ENCODE measurements around the gene GIT2. TPM values are rescaled to one million over a fixed set of nuclear protein-coding genes. Genes with fewer than 3 reads are reported as not detected.
"Not testable (repeated sequence)": the region's sequence is repeated elsewhere in the genome, so short reads cannot be mapped to it uniquely, and the experiment has no call there.

Gene GIT2
- total RNA-seq, 1 donor from 2014 or later: 42.6 TPM

DNA sequence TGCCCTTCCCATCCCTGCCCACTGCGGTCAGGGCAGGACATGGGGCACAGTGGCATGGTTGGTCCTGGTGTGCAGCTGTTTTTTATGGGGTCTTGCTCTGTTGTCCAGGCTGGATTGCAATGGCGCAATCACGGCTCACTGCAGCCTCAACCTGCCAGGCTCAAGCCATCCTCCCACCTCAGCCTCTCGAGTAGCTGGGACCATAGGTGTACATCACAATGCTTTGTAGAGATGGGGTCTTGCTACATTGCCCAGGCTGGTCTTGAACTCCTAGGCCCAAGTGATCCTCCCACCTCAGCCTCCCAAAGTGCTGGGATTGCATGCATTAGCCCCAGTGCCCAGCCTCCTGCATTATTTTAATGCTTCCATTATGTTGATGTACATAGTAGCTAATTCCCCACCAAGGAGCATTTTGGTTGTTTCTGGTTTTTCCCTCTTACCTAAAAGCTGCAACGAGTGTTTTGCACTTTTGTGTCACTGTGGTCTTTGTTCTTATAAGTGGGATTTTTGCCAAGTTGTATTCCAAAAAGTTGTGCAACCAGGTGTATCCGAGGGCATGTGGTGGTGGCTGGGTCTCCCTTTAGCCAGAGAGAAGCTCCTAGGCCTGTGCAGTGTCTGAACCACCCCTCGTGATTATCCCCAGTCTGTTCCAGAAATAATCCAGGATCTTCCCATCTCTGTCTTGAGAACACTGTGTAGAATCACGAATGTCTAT lies 85.8 kb downstream of the GIT2 start:
- no peak for TF ChIP-seq CTCF (IDR thresholded peaks at IDR 0.05; ENCODE audit: unreplicated experiment)
- Mint-ChIP-seq H3K4me1 (no peaks in the 10 kb centered on the region), H3K4me3 (no peak overlapping the region), H3K27me3 (ENCODE audit: low read depth) (no peaks in the 10 kb centered on the region), H3K27ac (no peak overlapping the region), H3K9me3 (no peaks in the 10 kb centered on the region), H3K36me3 (peaks cover 39% of the 10 kb centered on the region)
- no peak for DNase-seq (ENCODE audit: low spot score in 2 of 2, unreplicated experiment in 2 of 2)

GRCh38 chr12:109905301-109905700 lies 90.9 kb downstream of the GIT2 start:
- DNase-seq (ENCODE audit: low spot score in 2 of 2, unreplicated experiment in 2 of 2): no peak
- Mint-ChIP-seq H3K36me3 (peaks cover 38% of the 10 kb centered on the region), H3K9me3 (no peaks in the 10 kb centered on the region), H3K27ac (no peak overlapping the region), H3K4me1 (peaks cover 15% of the 10 kb centered on the region), H3K27me3 (ENCODE audit: low read depth) (no peaks in the 10 kb centered on the region), H3K4me3 (no peak overlapping the region)
- TF ChIP-seq CTCF (IDR thresholded peaks at IDR 0.05; ENCODE audit: unreplicated experiment): no peak

- Mint-ChIP-seq H3K36me3 (peaks cover 28% of the 10 kb centered on the region), H3K4me3 (no peak overlapping the region)
- DNase-seq (ENCODE audit: low spot score in 2 of 2, unreplicated experiment in 2 of 2): no peak
Observed at GRCh38 chr12:109902891-109903418, 93.2 kb downstream of the GIT2 start.

GRCh38 chr12:109900752-109901580 lies 95.2 kb downstream of the GIT2 start:
- no peak for TF ChIP-seq CTCF (IDR thresholded peaks at IDR 0.05; ENCODE audit: unreplicated experiment)
- Mint-ChIP-seq H3K36me3 (peaks cover 20% of the 10 kb centered on the region), H3K4me1 (peaks cover 20% of the 10 kb centered on the region), H3K9me3 (no peaks in the 10 kb centered on the region), H3K4me3 (peak overlapping the region; percentile 95), H3K27me3 (ENCODE audit: low read depth) (no peaks in the 10 kb centered on the region), H3K27ac (peak overlapping the region; percentile 92)
- DNase-seq (ENCODE audit: low spot score in 2 of 2, unreplicated experiment in 2 of 2): peak in 1 of 2 experiments; percentile 39

More at GRCh38 chr12:109902891-109903418, 93.2 kb downstream of the GIT2 start:
- Mint-ChIP-seq H3K4me1 (peaks cover 20% of the 10 kb centered on the region), H3K9me3 (no peaks in the 10 kb centered on the region), H3K27me3 (ENCODE audit: low read depth) (no peaks in the 10 kb centered on the region), H3K27ac (no peak overlapping the region)
- TF ChIP-seq CTCF (IDR thresholded peaks at IDR 0.05; ENCODE audit: unreplicated experiment): no peak

DNA sequence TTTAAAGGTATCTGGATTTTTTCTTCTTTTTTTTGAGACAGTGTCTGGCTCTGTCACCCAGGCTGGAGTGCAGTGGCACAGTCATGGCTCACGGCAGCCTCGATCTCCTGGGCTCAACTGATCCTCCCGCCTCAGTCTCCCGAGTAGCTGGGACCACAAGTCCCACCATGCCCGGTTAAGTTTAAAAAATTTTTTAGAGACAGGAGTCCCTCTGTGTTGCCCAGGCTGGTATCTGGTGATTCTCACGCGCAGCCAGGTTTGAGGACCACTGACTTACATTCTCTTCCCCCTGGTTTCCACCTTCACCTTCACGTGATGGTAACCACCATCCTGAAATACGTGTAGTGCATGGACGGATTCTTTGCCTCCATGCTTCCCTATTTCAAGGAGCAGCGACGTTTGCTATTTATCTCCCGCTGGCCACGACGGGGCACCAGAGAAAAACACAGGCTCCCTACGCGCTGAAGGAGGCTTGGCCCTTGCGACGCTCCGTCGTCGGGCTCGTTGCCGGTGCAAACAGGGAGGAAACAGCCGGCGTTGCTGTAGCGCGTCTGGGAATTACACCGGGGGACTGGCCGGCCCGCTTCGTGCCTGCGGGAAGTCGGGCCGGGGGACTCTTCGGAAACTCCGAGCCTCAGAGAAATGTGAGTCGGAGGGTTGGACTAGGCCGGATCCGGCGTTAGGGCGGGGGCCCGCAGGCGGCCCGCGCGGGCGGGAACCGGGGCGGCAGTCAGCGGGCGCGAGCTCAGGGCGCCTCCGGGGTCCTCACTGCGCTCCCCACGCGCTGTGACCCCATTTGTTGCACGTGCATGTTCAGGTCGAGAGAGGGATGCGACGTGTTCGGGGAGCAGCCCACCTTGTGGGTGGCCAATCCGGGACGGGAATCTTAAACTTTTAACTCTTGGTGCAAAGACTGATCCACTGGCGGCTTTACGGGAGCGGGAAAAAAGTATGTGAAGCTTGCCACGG lies 96.1 kb downstream of the GIT2 start, which contains the start of gene TCHP:
TCHP (plus strand) TSS at position 492 of the 969 bp plus-strand sequence. CDS start 2,753 bp downstream, outside the sequence.
- Mint-ChIP-seq H3K27me3 (ENCODE audit: low read depth) (no peaks in the 10 kb centered on the region), H3K36me3 (peaks cover 13% of the 10 kb centered on the region), H3K9me3 (no peaks in the 10 kb centered on the region), H3K27ac (peak within 1 kb of the TSS; percentile 98), H3K4me1 (peaks cover 20% of the 10 kb centered on the region), H3K4me3 (peak within 1 kb of the TSS; percentile 95)
- DNase-seq (ENCODE audit: low spot score in 2 of 2, unreplicated experiment in 2 of 2): peak; percentile 46 to 78
- no peak for TF ChIP-seq CTCF (IDR thresholded peaks at IDR 0.05; ENCODE audit: unreplicated experiment)

DNA sequence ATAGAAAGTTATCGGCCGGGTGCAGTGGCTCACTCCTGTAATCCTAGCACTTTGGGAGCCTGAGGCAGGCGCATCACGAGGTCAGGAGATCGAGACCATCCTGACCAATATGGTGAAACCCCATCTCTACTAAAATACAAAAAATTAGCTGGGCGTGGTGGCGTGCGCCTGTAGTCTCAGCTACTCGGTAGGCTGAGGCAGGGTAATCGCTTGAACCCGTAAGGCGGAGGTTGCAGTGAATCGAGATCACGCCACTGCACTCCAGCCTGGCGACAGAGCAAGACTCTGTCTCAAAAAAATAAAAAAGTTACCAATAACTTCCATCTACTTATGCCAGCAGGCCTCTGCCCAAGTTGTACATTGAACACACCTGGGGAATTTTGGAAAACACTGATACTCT lies 96.8 kb downstream of the GIT2 start:
- not testable (repeated sequence) for H3K27me3 Mint-ChIP-seq (ENCODE audit: low read depth); H3K9me3 Mint-ChIP-seq; H3K36me3 Mint-ChIP-seq; DNase-seq (ENCODE audit: low spot score in 2 of 2, unreplicated experiment in 2 of 2)
- peak overlapping the region; percentile 95 for H3K4me3 Mint-ChIP-seq
- peaks cover 20% of the 10 kb centered on the region for H3K4me1 Mint-ChIP-seq
- H3K27ac Mint-ChIP-seq: peak overlapping the region; percentile 9
